Lower leg skin (tissue), 3 donors: ENCODE measurements around the gene NPB.

Experiments
- POLR2A ChIP-seq, 2 donors: fragments of 450-650 bp; IDR thresholded peaks; one replicate each; pipeline ENCODE4 v1.6.1; 2016 to 2017; ENCODE audit warnings: antibody characterized with exemption in 2 of 2, mild to moderate bottlenecking in 1 of 2, moderate library complexity in 1 of 2
- TF ChIP-seq, protein P1 (sequence below), 3 donors: fragments of 450-650 bp; IDR thresholded peaks; one replicate each; pipeline ENCODE4 v1.5.1; 2016; ENCODE audit warnings: antibody characterized with exemption in 3 of 3, mild to moderate bottlenecking in 3 of 3, moderate library complexity in 2 of 3

DNA sequence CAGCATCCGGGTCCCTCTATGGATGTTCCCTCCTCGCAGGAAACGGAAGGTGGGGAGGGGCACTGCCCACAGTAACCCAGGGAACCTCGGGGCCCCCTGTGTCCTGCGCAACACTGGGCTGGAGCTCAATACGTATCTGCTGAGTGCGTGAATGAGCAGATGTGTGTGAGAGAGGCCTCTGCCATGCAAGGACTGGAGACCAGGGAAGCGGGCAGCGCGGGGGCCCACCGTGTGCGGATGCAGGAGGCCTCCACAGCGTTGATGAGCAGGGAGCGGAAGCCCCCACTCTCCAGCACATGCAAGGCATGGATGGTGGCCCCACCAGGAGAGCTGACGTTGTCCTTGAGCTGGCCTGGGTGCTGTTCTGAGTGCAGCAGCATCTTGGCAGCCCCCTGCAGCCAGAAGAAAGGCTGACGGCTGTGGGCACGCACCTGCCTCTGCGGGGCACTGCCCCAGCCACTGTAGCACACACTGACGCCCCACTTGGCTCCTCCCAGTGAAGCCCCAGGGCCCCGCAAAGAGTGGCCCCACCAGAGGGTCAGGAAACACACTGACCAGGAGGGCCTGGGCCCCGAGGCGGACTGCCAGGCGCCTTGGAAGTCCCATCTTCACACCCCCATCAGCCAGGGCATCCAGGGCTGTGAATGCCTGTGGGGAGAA lies 32.2 kb downstream of the NPB start:
- TF ChIP-seq, protein P1, sequence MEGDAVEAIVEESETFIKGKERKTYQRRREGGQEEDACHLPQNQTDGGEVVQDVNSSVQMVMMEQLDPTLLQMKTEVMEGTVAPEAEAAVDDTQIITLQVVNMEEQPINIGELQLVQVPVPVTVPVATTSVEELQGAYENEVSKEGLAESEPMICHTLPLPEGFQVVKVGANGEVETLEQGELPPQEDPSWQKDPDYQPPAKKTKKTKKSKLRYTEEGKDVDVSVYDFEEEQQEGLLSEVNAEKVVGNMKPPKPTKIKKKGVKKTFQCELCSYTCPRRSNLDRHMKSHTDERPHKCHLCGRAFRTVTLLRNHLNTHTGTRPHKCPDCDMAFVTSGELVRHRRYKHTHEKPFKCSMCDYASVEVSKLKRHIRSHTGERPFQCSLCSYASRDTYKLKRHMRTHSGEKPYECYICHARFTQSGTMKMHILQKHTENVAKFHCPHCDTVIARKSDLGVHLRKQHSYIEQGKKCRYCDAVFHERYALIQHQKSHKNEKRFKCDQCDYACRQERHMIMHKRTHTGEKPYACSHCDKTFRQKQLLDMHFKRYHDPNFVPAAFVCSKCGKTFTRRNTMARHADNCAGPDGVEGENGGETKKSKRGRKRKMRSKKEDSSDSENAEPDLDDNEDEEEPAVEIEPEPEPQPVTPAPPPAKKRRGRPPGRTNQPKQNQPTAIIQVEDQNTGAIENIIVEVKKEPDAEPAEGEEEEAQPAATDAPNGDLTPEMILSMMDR (IDR thresholded peaks at IDR 0.05), result no peak
- TF ChIP-seq POLR2A (IDR thresholded peaks at IDR 0.05), result no peak
